Activated T-cell treated with anti-CD3 and anti-CD28 coated beads for 4 hours (primary cell): ENCODE results near the gene CDH13.

ENCODE experiments used
- DNase-seq: peaks from one replicate; pipeline ENCODE4 v3.0.0-alpha.2; 2020

The CDH13 gene

GRCh38 chr16:82629441-82630027 is 2.8 kb downstream of the CDH13 start:
- DNase-seq = no peak

GRCh38 chr16:82630219-82630618 is 3.5 kb downstream of the CDH13 start:
- no peak for DNase-seq

- no peak for DNase-seq
Measured at GRCh38 chr16:82630688-82631087, 3.9 kb downstream of the CDH13 start.

- no peak for DNase-seq
Measured at GRCh38 chr16:82631701-82632685, 5.2 kb downstream of the CDH13 start.

GRCh38 chr16:82633964-82634600 is 7.3 kb downstream of the CDH13 start:
- DNase-seq = no peak

- DNase-seq = no peak
Measured at GRCh38 chr16:82634955-82635610, 8.3 kb downstream of the CDH13 start.

GRCh38 chr16:82636485-82636884 is 9.7 kb downstream of the CDH13 start:
- DNase-seq = no peak

GRCh38 chr16:82636958-82637357 is 10.2 kb downstream of the CDH13 start:
- no peak for DNase-seq

- DNase-seq = no peak
Measured at GRCh38 chr16:82638095-82638798, 11.5 kb downstream of the CDH13 start.

- DNase-seq = no peak
Measured at GRCh38 chr16:82639263-82639662, 12.5 kb downstream of the CDH13 start.

- DNase-seq = peak; percentile 28
Measured at GRCh38 chr16:82639666-82640336, 13.0 kb downstream of the CDH13 start.

- DNase-seq = no peak
Measured at GRCh38 chr16:82641336-82641984, 14.7 kb downstream of the CDH13 start.

GRCh38 chr16:82643136-82643535 is 16.4 kb downstream of the CDH13 start:
- no peak for DNase-seq

GRCh38 chr16:82643936-82644630 is 17.3 kb downstream of the CDH13 start:
- no peak for DNase-seq

GRCh38 chr16:82646504-82646903 is 19.7 kb downstream of the CDH13 start:
- no peak for DNase-seq

- no peak for DNase-seq
Measured at GRCh38 chr16:82649766-82650165, 23.0 kb downstream of the CDH13 start.

GRCh38 chr16:82650804-82651203 is 24.0 kb downstream of the CDH13 start:
- DNase-seq = no peak

- no peak for DNase-seq
Measured at GRCh38 chr16:82651921-82652601, 25.3 kb downstream of the CDH13 start.

- no peak for DNase-seq
Measured at GRCh38 chr16:82652826-82653225, 26.1 kb downstream of the CDH13 start.
